GM06990 (cell line): ENCODE data around the gene SERPINB12.

Experiments used
- DNase-seq: peaks from one replicate; pipeline ENCODE4 v3.0.0-alpha.2; 2011; ENCODE audit not compliant: insufficient read length; ENCODE audit errors: extremely low read depth
- H3K27me3 ChIP-seq: replicated peaks from 2 replicates; pipeline ENCODE4 v1.6.0; 2011; ENCODE audit warnings: low read length; ENCODE audit not compliant: control insufficient read depth, insufficient read depth
- H3K36me3 ChIP-seq: 2 replicates; pipeline ENCODE4 v1.5.1; 2011; ENCODE audit warnings: low read length; ENCODE audit not compliant: control insufficient read depth, insufficient read depth
- H3K4me3 ChIP-seq: replicated peaks from 2 replicates; pipeline ENCODE4 v1.5.1; 2011; ENCODE audit warnings: low read depth, mild to moderate bottlenecking, control low read depth, low read length
- CTCF ChIP-seq: IDR thresholded peaks from 2 replicates; pipeline ENCODE4 v1.5.1; 2011; ENCODE audit warnings: low read length, control low read depth, mild to moderate bottlenecking, inconsistent platforms; ENCODE audit not compliant: insufficient read depth, poor library complexity, severe bottlenecking

SERPINB12 gene

GRCh38 chr18:63551769-63552168 lies 9.6 kb downstream of the SERPINB12 start:
- Histone ChIP-seq H3K36me3 (no peaks in the 10 kb centered on the region), H3K27me3 (no peaks in the 10 kb centered on the region; the same call in 1 of the 2 replicates), H3K4me3 (no peak overlapping the region)
- TF ChIP-seq CTCF = no peak
- no peak for DNase-seq

GRCh38 chr18:63552581-63552980 lies 10.4 kb downstream of the SERPINB12 start:
- Histone ChIP-seq H3K27me3 (no peaks in the 10 kb centered on the region; the same call in 1 of the 2 replicates), H3K4me3 (no peak overlapping the region), H3K36me3 (no peaks in the 10 kb centered on the region)
- no peak for TF ChIP-seq CTCF
- DNase-seq = no peak

GRCh38 chr18:63553081-63553480 lies 10.9 kb downstream of the SERPINB12 start:
- no peak overlapping the region for H3K4me3 ChIP-seq
- no peak for TF ChIP-seq CTCF
- no peaks in the 10 kb centered on the region for H3K36me3 ChIP-seq
- DNase-seq = no peak
- no peaks in the 10 kb centered on the region; the same call in 1 of the 2 replicates for H3K27me3 ChIP-seq

GRCh38 chr18:63559567-63560491 lies 17.7 kb downstream of the SERPINB12 start:
- H3K27me3 ChIP-seq = no peaks in the 10 kb centered on the region
- no peak overlapping the region for H3K4me3 ChIP-seq
- no peak for DNase-seq
- TF ChIP-seq CTCF = no peak
- H3K36me3 ChIP-seq = no peaks in the 10 kb centered on the region

- H3K27me3 ChIP-seq = no peaks in the 10 kb centered on the region
- no peak for TF ChIP-seq CTCF
- no peak overlapping the region for H3K4me3 ChIP-seq
- H3K36me3 ChIP-seq = no peaks in the 10 kb centered on the region
- peak; percentile 13 for DNase-seq
Observed at GRCh38 chr18:63562284-63562683, 20.1 kb downstream of the SERPINB12 start.

- H3K36me3 ChIP-seq = no peaks in the 10 kb centered on the region
- DNase-seq = no peak
- no peak overlapping the region for H3K4me3 ChIP-seq
Observed at GRCh38 chr18:63564021-63564420, 21.9 kb downstream of the SERPINB12 start.

More at GRCh38 chr18:63564021-63564420, 21.9 kb downstream of the SERPINB12 start:
- H3K27me3 ChIP-seq = no peaks in the 10 kb centered on the region
- no peak for TF ChIP-seq CTCF
